Raji (cell line): ENCODE measurements around the gene SNX9.

Experiments
- POLR2A ChIP-seq: IDR thresholded peaks from 2 replicates; pipeline ENCODE4 v1.6.1; 2011; ENCODE audit warnings: low read depth, low read length, control low read depth; ENCODE audit not compliant: insufficient read depth

Gene SNX9

DNA sequence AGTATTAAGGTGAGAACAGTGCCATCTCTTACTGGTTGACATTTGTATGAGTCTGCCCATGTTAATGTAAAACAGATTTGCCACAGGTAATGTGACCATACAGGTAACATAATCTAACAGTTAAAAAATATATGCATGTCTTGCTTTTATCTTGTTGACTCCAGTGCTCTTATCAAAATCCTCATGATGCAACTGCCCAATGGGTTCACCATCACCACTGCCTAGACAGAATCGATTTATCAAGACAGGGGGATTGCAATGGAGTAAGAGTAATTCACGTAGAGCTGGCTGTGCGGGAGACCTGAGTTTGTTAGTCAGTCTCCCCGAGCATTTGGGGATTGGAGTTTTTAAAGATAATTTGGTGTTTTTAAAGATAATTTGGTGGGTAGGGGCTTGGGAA lies 19.2 kb downstream of the SNX9 start:
- TF ChIP-seq POLR2A: no peak

DNA sequence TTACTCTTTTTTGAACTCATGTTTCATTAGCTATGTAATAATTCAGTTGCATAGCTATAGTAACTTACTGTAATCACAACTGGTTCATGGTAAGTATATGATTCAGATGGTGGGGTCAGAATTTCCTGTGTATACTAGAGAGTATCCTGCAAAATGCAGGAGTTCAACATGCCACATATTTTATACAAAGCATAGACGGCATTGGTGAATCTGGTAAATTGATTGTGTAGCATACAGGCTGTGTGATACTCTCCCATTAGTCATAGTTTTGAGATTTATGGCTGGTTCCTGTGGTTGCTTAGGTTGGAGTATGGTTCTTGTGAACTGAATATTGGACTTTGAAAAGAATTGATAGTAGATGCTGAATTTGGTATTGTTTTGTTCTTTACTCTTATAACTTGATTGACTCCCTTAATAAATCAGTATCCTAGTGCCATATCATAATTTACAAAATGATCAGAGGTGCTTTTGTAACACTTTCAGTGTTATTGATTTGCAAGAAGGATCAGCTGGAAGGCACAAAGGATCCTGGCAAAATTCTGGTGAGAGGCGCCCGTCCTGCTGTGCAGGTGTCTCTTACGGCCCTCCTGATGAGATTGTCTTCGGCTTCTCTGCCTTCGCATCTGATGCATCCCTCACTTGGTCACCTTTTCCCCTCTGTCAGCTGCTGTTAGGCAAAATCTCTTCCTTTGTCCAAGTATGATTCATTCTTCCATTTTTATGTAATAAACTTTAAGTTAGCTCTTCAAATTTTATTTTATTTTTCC lies 22.6 kb downstream of the SNX9 start:
- no peak for TF ChIP-seq POLR2A

DNA sequence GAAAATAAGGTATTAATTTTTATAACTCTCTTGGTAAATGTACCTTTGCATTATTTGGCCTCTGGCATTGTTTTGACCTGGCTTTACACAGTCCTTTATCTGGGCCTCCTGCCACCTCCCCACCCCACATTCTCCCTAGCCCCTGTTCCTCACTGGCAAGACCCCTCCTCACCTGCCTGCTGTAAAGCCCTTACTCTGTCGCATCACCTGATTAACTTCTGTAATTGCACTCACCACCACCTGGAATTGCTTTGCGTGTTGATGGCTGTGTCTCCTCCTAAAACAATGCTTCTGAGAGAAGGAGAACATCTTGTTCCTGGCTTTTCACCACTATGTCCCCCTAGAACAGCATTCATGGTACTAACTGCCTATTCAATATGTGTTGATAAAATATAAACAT lies 24.8 kb downstream of the SNX9 start:
- no peak for TF ChIP-seq POLR2A

GRCh38 chr6:157848693-157849092 lies 25.6 kb downstream of the SNX9 start:
- no peak for TF ChIP-seq POLR2A

- no peak for TF ChIP-seq POLR2A
Observed at GRCh38 chr6:157849288-157850017, 26.4 kb downstream of the SNX9 start.

DNA sequence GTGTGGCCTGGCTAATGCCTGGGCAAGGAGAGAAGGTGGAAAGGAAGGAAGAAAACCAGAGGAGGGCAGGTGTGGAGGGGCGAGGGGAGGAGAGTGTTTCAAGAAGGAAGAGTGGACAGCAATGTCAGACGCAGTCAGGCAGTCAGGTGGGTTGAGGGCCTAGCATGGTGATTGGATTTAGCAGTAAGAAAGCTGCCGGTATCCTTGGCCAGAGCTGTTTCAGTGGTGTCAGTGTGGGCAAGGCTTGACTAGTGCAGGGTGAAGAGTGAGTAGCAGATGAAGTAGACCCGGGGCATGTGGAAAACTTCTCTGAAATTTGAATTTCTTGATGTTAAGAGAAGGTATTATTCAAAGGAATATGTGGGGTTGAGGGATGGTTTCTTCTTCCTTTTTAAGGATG lies 27.0 kb downstream of the SNX9 start:
- no peak for TF ChIP-seq POLR2A

DNA sequence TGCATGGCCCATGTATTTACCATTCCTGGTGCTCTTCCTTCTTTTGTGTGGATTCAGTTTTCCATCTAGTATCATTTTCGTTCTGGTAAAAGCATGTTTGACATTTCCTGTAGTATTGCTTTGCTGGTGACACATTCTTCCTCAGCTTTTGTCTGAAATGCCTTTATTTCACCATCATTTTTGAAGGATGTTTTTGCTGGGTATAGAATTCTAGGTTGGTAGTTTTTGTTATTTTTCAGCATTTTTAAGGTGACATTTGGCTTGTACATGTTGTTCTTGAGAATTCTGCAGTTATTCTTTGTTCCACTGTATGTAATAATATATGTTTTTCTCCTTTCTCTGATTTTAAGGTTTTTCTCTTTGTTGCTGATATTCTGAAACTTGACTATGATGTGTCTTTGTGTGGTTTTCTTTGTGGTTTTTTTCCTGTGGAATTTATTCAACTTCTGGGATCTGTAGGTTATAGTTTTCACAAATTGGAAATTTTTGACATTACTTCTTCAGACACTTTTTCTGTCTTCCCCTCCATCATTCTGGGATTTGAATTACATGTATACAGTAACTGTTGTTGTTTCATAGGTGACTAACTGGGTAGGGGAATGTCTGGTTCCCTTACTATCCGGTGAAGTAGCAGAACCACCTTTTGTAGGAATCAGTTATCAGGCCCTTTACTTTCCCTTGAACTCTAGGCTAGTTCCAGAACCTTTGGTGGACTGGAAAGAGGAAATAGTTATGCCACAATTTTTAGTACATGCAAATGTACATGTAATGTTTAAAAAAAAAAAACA lies 30.2 kb downstream of the SNX9 start:
- no peak for TF ChIP-seq POLR2A

GRCh38 chr6:157853902-157854502 lies 31.0 kb downstream of the SNX9 start:
- TF ChIP-seq POLR2A: no peak

DNA sequence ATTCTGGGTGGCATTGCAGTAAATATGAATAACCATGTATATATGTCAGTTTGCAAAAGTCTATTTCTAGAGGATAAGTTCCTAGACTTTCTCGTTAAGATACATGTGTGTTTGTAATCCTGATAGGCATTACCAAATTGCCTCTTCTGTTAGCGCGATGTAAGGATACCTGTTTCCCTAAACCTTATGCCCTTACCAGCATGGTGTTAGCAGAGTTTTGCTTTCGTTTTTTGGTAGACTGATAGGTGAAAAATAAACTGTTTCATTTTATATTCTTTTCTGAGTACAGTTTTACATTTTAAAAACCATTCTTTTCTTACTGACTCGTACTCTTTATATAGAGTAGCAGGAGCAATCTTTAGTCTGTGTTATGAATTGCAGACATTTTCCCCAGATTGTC lies 32.3 kb downstream of the SNX9 start:
- no peak for TF ChIP-seq POLR2A

- no peak for TF ChIP-seq POLR2A
Observed at GRCh38 chr6:157859775-157860504, 36.9 kb downstream of the SNX9 start.

DNA sequence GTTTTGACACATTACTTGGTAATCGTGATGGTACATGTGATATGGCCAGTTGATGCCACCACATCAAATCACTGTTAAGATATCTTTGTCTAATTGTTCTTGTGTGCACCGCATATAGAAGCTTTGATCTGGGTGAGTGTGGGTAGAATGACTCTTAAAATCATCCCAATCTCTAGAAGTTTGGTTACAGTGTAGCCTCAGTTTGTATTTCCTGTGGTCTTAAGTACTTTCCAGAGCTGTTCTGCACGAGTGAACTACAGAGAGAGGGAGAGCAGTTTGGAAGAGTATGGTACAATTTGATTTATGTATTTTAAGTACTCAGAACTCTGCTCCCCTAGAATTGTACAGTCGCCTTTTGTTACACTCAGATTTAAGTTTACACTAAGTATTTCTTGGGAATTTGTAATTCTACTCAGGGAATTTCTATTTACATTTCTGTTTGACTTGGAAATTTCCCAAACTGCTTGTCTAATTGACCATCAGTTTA lies 37.5 kb downstream of the SNX9 start:
- TF ChIP-seq POLR2A: no peak

DNA sequence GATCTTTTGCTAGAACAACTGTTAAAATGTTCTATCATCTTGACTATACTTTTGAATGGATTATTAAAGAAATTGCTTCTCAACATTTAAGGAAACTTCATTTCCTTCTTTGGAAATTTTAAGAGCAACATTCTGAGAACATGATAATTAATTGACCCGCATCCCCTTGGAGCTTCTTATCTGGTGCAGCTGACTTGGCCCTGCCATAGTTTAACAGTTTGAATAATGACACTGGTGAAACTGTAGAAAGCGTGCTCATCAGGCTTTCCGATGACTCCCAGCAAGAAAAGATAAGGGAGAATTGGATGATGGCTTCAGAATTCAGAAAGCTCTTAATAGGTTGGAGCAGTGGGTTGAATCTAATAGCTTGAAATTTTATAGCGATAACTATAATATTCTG lies 38.1 kb downstream of the SNX9 start:
- no peak for TF ChIP-seq POLR2A

GRCh38 chr6:157861814-157862213 lies 38.8 kb downstream of the SNX9 start:
- no peak for TF ChIP-seq POLR2A

DNA sequence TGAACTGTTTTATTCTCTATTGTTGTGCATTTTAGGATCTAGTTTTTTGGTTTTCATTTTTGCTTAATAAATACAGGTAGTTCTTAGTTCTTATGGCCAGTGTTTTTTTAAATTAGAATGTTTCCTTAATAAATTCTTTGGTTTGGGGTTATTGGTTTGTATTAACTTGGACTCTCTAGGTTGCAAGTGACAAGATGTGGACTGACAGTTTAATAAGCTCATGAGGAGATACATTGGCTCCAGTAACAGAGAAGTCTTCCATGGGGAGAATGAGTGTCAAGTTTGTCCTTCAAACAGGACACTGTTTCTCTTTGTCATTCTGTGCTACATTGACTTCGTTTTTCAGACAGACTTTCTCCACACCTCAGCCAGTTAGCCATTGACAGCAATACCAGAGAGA lies 39.7 kb downstream of the SNX9 start:
- no peak for TF ChIP-seq POLR2A

GRCh38 chr6:157864185-157864761 lies 41.2 kb downstream of the SNX9 start:
- no peak for TF ChIP-seq POLR2A

GRCh38 chr6:157865249-157865648 lies 42.2 kb downstream of the SNX9 start:
- no peak for TF ChIP-seq POLR2A
